ENCODE results near the gene MIEN1. TPM values are rescaled to one million over a fixed set of nuclear protein-coding genes. Genes with fewer than 3 reads are reported as not detected.

Gene MIEN1
- total RNA-seq, 1 donor from 2014 or later: 95.7 TPM

DNA sequence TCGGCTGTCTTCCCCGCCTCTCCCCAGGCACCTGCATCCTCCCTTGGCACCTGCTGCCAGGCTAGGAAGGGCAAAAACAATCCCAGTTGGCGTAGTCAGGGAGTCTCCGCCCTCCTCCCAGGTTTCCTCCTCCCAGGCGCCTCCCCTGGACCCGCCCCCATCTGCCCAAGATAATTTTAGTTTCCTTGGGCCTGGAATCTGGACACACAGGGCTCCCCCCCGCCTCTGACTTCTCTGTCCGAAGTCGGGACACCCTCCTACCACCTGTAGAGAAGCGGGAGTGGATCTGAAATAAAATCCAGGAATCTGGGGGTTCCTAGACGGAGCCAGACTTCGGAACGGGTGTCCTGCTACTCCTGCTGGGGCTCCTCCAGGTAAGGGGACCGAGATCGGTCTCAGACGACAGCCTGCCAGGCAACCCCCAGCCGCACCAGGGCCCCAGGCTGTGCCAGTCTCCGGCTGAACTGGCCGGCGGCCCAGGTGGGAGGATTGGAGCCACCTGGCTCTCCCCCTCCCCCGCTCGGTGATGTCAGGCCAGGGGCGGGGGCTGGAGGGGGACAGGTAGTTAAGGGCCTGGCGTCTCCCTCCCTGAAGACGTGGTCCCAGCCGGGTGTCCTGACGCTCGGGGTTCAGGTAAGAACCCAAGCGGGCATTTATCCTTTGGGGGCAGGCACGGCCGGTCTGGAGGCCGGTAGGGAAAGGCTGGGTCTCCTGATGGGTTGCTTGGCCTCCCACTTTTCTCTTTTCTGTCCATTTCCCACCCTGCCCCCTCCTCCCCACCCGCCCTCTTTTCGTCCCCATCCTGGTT is 7.6 kb upstream of the MIEN1 start, which contains the start of gene GRB7:
GRB7 (plus strand) TSS at position 179 of the 808 bp plus-strand sequence. CDS start 4,364 bp downstream, outside the sequence.
- TF ChIP-seq, protein P1, sequence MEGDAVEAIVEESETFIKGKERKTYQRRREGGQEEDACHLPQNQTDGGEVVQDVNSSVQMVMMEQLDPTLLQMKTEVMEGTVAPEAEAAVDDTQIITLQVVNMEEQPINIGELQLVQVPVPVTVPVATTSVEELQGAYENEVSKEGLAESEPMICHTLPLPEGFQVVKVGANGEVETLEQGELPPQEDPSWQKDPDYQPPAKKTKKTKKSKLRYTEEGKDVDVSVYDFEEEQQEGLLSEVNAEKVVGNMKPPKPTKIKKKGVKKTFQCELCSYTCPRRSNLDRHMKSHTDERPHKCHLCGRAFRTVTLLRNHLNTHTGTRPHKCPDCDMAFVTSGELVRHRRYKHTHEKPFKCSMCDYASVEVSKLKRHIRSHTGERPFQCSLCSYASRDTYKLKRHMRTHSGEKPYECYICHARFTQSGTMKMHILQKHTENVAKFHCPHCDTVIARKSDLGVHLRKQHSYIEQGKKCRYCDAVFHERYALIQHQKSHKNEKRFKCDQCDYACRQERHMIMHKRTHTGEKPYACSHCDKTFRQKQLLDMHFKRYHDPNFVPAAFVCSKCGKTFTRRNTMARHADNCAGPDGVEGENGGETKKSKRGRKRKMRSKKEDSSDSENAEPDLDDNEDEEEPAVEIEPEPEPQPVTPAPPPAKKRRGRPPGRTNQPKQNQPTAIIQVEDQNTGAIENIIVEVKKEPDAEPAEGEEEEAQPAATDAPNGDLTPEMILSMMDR (conservative IDR thresholded peaks at IDR 0.05; ENCODE audit: low read depth, low read length): no peak
- H3K4me3 ChIP-seq (ENCODE audit: low read depth, low read length): peak within 1 kb of the TSS; percentile 71
- DNase-seq (ENCODE audit: low read depth): no peak

- TF ChIP-seq, protein P1 (conservative IDR thresholded peaks at IDR 0.05; ENCODE audit: low read depth, low read length): no peak
- DNase-seq (ENCODE audit: low read depth): no peak
- H3K4me3 ChIP-seq (ENCODE audit: low read depth, low read length): peak overlapping the region; percentile 71
Observed at GRCh38 chr17:39737206-39737759, 7.0 kb upstream of the MIEN1 start.

DNA sequence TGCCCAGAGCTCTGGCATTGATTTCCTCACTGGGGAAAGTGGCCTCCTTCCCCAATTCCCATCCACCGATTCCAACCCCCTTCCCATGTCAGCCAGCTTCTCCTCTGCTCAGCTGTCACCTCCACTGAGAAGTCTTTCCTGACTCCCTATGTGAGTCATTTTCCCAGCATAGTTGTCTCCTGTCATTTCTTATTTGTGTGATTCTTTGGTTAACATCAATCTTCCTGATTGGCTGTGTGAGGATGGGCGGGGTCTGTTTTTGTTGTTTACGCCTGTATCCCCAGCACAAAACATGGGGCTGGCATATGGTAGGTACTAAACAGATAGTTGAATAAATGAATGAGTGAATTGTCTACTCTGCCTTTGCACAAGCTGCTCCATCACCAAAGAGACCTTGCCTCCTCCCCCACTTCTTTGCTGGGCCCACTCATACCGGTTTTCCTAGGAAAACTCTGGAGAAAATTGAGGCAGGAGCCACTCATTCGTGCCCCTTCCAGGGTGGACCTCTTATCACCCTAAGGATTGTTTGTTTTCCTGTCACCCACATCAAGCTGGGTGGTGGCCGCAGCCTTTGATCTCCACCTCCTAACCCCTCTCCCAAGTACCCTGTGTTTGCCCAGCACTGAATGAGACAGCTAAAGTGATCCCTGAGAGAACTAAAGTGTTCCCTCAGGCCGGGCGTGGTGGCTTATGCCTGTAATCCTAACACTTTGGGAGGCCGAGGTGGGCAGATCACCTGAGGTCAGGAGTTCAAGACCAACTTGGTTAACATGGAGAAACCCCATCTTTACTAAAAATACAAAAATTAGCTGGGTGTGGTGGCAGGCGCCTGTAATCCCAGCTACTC is 6.2 kb upstream of the MIEN1 start:
- no peak for DNase-seq (ENCODE audit: low read depth)
- TF ChIP-seq, protein P1 (conservative IDR thresholded peaks at IDR 0.05; ENCODE audit: low read depth, low read length): no peak
- H3K4me3 ChIP-seq (ENCODE audit: low read depth, low read length): no peak overlapping the region

- no peak overlapping the region for H3K4me3 ChIP-seq (ENCODE audit: low read depth, low read length)
- TF ChIP-seq, protein P1 (conservative IDR thresholded peaks at IDR 0.05; ENCODE audit: low read depth, low read length): no peak
- no peak for DNase-seq (ENCODE audit: low read depth)
Observed at GRCh38 chr17:39735882-39736281, 5.5 kb upstream of the MIEN1 start.

DNA sequence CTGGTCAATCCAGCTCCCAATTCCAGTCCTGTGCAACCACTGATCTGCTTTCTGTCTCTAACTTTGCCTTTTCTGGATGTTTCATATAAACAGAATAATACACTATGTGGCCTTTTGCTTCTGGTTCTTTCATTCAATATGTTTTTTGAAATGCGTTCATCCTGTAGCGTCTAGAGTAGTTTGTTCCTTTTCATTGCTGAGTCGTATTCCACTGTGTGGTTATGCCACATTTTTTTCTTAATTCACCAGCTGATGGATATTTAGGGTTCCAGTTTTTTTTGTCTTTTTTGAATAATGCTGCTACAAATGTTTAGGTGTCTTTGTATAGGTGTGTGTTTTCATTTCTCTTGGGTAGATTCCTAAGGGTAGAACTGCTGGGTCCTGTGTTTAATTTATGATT is 2.3 kb upstream of the MIEN1 start:
- TF ChIP-seq, protein P1 (conservative IDR thresholded peaks at IDR 0.05; ENCODE audit: low read depth, low read length): no peak
- H3K4me3 ChIP-seq (ENCODE audit: low read depth, low read length): no peak overlapping the region
- DNase-seq (ENCODE audit: low read depth): no peak

GRCh38 chr17:39729280-39729851 is 966 bp downstream of the MIEN1 start:
- TF ChIP-seq, protein P1 (conservative IDR thresholded peaks at IDR 0.05; ENCODE audit: low read depth, low read length): no peak
- no peak for DNase-seq (ENCODE audit: low read depth)
- H3K4me3 ChIP-seq (ENCODE audit: low read depth, low read length): peak overlapping the region; percentile 70

Measured in epithelial cell of proximal tubule (primary cell).